ENCODE data around the gene DBP. TPM values are rescaled to one million over a fixed set of nuclear protein-coding genes. Genes with fewer than 3 reads are reported as not detected.

DBP gene
- total and polyA plus RNA-seq, 2 of the 13 experiments (the other 11 are each of a cell fraction or from before 2014, with no cell fraction given): 1.7 to 5.8 TPM

DNA sequence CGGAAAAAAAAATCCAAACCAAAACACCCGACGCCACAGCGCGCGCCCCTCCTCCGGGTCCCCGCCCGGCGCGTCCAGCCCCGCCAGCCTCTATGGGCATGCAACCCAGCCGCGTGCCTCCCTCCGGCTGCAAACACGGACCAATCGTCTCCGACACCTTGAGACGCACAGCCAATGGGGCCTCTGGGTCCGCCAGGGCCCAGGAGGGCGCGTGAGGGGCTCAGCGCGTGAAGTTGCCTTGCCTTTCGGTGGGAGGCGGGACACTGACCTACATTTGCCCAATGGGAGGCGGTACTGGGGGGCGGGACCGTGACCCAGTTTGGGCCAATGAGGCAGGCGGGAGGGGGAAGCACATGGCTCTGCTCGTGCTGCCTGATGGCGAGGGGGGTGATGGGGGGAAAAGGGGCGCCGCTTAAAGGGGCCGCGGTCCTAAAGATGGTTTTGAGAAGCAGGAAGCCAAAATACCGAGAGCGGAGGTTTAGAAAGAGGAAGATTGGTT is 319 bp upstream of the DBP start (continued):
- TF ChIP-seq, protein P1, sequence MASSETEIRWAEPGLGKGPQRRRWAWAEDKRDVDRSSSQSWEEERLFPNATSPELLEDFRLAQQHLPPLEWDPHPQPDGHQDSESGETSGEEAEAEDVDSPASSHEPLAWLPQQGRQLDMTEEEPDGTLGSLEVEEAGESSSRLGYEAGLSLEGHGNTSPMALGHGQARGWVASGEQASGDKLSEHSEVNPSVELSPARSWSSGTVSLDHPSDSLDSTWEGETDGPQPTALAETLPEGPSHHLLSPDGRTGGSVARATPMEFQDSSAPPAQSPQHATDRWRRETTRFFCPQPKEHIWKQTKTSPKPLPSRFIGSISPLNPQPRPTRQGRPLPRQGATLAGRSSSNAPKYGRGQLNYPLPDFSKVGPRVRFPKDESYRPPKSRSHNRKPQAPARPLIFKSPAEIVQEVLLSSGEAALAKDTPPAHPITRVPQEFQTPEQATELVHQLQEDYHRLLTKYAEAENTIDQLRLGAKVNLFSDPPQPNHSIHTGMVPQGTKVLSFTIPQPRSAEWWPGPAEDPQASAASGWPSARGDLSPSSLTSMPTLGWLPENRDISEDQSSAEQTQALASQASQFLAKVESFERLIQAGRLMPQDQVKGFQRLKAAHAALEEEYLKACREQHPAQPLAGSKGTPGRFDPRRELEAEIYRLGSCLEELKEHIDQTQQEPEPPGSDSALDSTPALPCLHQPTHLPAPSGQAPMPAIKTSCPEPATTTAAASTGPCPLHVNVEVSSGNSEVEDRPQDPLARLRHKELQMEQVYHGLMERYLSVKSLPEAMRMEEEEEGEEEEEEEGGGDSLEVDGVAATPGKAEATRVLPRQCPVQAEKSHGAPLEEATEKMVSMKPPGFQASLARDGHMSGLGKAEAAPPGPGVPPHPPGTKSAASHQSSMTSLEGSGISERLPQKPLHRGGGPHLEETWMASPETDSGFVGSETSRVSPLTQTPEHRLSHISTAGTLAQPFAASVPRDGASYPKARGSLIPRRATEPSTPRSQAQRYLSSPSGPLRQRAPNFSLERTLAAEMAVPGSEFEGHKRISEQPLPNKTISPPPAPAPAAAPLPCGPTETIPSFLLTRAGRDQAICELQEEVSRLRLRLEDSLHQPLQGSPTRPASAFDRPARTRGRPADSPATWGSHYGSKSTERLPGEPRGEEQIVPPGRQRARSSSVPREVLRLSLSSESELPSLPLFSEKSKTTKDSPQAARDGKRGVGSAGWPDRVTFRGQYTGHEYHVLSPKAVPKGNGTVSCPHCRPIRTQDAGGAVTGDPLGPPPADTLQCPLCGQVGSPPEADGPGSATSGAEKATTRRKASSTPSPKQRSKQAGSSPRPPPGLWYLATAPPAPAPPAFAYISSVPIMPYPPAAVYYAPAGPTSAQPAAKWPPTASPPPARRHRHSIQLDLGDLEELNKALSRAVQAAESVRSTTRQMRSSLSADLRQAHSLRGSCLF (CRISPR knock-in tag; IDR thresholded peaks at IDR 0.05; ENCODE audit: borderline replicate concordance): no peak
- TF ChIP-seq, protein P2, sequence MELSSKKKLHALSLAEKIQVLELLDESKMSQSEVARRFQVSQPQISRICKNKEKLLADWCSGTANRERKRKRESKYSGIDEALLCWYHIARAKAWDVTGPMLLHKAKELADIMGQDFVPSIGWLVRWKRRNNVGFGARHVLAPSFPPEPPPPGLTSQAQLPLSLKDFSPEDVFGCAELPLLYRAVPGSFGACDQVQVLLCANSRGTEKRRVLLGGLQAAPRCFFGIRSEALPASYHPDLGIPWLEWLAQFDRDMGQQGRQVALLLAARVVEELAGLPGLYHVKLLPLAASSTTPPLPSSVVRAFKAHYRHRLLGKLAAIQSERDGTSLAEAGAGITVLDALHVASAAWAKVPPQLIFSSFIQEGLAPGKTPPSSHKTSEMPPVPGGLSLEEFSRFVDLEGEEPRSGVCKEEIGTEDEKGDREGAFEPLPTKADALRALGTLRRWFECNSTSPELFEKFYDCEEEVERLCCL (CRISPR knock-in tag; IDR thresholded peaks at IDR 0.05; ENCODE audit: borderline replicate concordance): no peak
- TF ChIP-seq PHF5A (CRISPR knock-in tag; IDR thresholded peaks at IDR 0.05; ENCODE audit: low read depth, unreplicated experiment) (no peak), ZNF83 (CRISPR knock-in tag; IDR thresholded peaks at IDR 0.05; ENCODE audit: borderline replicate concordance) (peak; percentile 84; the same call in 1 of the 2 replicates), FOXK2 (IDR thresholded peaks at IDR 0.05) (no peak), ZSCAN25 (CRISPR knock-in tag; IDR thresholded peaks at IDR 0.05) (no peak), REL (CRISPR knock-in tag; conservative IDR thresholded peaks at IDR 0.05) (peak; percentile 94), YEATS2 (CRISPR knock-in tag; IDR thresholded peaks at IDR 0.05; ENCODE audit: borderline replicate concordance) (peak; percentile 35; the same call in 1 of the 2 replicates), BRCA1 (CRISPR knock-in tag; IDR thresholded peaks at IDR 0.05) (no peak), STAG1 (CRISPR knock-in tag; IDR thresholded peaks at IDR 0.05) (no peak), PHB2 (IDR thresholded peaks at IDR 0.05; ENCODE audit: partially characterized antibody) (no peak), NR2F1 (CRISPR knock-in tag; IDR thresholded peaks at IDR 0.05) (no peak), LCORL (IDR thresholded peaks at IDR 0.05) (no peak), LCORL (CRISPR knock-in tag; IDR thresholded peaks at IDR 0.05) (no peak), HHEX (CRISPR knock-in tag; IDR thresholded peaks at IDR 0.05) (no peak), MZF1 (CRISPR knock-in tag; IDR thresholded peaks at IDR 0.05; ENCODE audit: borderline replicate concordance) (no peak), NKX3-1 (CRISPR knock-in tag; IDR thresholded peaks at IDR 0.05) (no peak), BCL6 (CRISPR knock-in tag; IDR thresholded peaks at IDR 0.05) (peak; percentile 70), ETV5 (CRISPR knock-in tag; IDR thresholded peaks at IDR 0.05; ENCODE audit: borderline replicate concordance) (peak; percentile 32; the same call in 1 of the 2 replicates), RNF2 (conservative IDR thresholded peaks at IDR 0.05; ENCODE audit: low read depth) (peak; percentile 96), ATAD3A (CRISPR knock-in tag; IDR thresholded peaks at IDR 0.05) (0 out of 2 replicates have a peak, but pooled peaks have one; percentile 35)
- TF ChIP-seq, protein P3, sequence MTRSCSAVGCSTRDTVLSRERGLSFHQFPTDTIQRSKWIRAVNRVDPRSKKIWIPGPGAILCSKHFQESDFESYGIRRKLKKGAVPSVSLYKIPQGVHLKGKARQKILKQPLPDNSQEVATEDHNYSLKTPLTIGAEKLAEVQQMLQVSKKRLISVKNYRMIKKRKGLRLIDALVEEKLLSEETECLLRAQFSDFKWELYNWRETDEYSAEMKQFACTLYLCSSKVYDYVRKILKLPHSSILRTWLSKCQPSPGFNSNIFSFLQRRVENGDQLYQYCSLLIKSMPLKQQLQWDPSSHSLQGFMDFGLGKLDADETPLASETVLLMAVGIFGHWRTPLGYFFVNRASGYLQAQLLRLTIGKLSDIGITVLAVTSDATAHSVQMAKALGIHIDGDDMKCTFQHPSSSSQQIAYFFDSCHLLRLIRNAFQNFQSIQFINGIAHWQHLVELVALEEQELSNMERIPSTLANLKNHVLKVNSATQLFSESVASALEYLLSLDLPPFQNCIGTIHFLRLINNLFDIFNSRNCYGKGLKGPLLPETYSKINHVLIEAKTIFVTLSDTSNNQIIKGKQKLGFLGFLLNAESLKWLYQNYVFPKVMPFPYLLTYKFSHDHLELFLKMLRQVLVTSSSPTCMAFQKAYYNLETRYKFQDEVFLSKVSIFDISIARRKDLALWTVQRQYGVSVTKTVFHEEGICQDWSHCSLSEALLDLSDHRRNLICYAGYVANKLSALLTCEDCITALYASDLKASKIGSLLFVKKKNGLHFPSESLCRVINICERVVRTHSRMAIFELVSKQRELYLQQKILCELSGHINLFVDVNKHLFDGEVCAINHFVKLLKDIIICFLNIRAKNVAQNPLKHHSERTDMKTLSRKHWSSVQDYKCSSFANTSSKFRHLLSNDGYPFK (CRISPR knock-in tag; IDR thresholded peaks at IDR 0.05; ENCODE audit: borderline replicate concordance): peak; percentile 90; the same call in 1 of the 2 replicates
- TF ChIP-seq, protein P4, sequence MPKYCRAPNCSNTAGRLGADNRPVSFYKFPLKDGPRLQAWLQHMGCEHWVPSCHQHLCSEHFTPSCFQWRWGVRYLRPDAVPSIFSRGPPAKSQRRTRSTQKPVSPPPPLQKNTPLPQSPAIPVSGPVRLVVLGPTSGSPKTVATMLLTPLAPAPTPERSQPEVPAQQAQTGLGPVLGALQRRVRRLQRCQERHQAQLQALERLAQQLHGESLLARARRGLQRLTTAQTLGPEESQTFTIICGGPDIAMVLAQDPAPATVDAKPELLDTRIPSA (CRISPR knock-in tag; IDR thresholded peaks at IDR 0.05; ENCODE audit: borderline replicate concordance): no peak

Measured in HepG2 (cell line).